Inflammatory macrophage treated with lipopolysaccharide for 1 hour (primary cell): ENCODE measurements around the gene NT5C.
"Not testable (repeated sequence)": the region's sequence is repeated elsewhere in the genome, so short reads cannot be mapped to it uniquely, and the experiment has no call there.

Experiments
- DNase-seq, 2 donors: peaks; one replicate each; pipeline ENCODE4 v3.0.0-alpha.2; 2020 to 2022

NT5C gene

GRCh38 chr17:75131278-75132017, at the start of gene NT5C:
Gene NT5C (minus strand): TSS chr17:75131742. CDS start chr17:75131707, 35 bp downstream.
- peak; percentile 64 for DNase-seq

DNA sequence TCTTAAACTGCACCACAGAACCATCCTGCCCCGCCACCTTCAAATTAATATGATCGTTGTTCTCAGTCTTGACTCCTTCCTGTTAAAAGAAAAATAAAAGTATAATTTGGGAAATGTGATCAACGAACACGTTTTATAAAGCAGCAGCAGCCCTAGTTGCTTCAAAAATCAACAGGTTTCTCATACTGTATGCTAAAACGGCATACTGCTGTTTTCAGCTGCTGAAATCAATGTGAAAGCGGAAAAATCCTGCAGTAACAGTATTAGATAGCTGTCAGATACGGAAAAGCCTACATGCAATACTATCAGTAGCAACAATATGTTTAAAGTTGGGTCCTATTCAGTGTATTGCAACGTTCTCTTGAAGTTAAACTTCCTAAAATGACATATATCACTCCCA, 49.6 kb upstream of the NT5C start:
- no peak for DNase-seq

- no peak for DNase-seq
These were observed 46.9 kb upstream of the NT5C start for GRCh38 chr17:75178453-75178852.

- DNase-seq: no peak
These were observed 45.1 kb upstream of the NT5C start for GRCh38 chr17:75176625-75177024.

DNA sequence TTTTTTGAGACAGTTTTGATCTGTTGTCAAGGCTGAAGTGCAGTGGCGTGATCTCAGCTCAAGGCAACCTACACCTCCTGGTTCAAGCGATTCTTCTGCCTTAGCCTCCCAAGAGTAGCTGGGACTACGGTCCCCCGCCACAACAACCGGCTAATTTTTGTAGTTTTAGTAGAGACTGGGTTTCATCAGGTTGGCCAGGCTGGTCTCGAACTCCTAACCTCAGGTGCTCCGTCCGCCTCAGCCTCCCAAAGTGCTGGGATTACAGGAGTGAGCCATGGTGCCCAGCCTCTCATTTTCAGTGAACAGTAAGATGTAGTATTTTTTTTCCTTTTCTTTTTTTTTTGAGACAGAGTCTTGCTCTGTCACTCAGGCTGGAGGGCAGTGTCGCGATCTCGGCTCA, 43.5 kb upstream of the NT5C start:
- DNase-seq: no peak

- DNase-seq: no peak
These were observed 42.0 kb upstream of the NT5C start for GRCh38 chr17:75173526-75173925.

DNA sequence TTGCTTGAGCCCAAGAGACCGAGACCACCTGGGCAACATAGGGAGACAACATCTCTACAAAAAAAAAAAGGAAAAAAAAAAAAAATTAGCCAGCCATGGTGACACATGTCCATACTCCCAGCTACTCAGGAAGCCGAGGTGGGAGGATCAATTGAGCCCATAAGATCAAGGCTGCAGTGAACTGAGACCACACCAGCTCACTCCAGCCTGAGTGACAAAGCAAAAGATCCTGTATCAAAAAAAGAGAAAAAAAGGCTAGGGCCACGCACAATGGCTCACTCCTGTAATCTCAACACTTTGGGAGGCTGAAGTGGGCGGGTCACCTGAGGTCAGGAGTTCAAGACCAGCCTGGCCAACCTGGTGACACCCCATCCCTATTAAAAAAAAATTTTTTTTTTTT, 37.5 kb upstream of the NT5C start:
- no peak for DNase-seq

DNA sequence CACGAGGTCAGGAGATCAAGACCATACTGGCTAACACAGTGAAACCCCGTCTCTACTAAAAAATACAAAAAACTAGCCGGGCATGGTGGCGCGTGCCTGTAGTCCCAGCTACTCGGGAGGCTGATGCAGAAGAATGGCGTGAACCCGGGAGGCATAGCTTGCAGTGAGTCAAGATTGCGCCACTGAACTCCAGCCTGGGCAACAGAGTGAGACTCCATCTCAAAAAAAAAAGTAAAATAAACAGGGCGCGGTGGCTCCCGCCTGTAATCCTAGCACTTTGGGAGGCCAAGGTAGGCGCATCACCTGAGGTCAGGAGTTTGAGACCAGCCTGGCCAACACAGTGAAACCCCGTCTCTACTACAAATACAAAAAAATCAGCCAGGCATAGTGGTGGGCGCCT, 33.1 kb upstream of the NT5C start:
- not testable (repeated sequence) for DNase-seq

- DNase-seq: no peak
These were observed 31.5 kb upstream of the NT5C start for GRCh38 chr17:75163074-75163473.

DNA sequence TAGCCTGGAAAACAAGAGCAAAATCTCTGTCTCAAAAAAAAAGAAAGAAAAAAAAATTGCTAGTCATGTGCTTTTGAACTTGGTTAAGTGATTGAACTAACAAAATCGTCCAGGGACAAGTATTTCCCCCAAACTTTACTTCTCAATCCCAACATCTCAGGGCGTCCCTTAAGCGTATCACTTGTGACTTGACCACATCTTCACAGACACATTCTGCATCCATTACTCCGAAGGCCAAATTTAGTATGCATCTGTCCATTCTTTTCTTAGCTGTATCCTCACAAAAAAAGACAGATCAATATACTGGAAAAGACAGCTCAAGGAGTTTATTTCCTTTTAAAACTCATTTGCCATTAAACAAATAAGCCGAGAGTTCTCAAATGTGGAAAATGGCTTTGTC, 28.7 kb upstream of the NT5C start:
- DNase-seq: no peak

GRCh38 chr17:75159196-75160031, 27.9 kb upstream of the NT5C start:
- no peak for DNase-seq

GRCh38 chr17:75158480-75158879, 26.9 kb upstream of the NT5C start:
- not testable (repeated sequence) for DNase-seq

- no peak for DNase-seq
These were observed 23.7 kb upstream of the NT5C start for GRCh38 chr17:75155191-75155601.

GRCh38 chr17:75154195-75155106, 22.9 kb upstream of the NT5C start, which contains the start of gene JPT1:
Gene JPT1 (minus strand): TSS chr17:75154512. CDS start chr17:75154397, 115 bp downstream.
- DNase-seq: peak; percentile 99

DNA sequence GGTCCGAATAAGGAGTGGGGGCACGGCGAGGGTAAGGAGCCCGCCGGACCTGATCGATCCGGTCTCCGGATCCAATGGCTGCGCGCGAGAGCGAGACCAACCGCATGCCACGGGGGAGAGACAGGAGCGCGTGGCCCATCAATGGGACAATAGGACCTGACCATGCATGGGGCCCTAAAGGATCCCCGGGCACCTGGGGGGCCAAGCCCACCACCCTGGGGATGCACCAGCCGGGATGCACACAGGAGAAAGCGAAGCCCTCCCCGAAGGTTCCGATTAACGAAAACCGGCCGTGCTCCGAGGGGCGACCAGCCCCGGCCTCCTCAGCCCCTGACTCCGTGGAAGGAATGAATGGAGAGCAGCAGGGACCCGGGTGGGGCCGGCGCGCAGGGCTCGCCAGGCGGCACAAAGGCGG, 22.2 kb upstream of the NT5C start:
- DNase-seq: no peak

GRCh38 chr17:75152922-75153779, 21.6 kb upstream of the NT5C start:
- DNase-seq: peak; percentile 32 to 51

GRCh38 chr17:75152523-75152921, 21.0 kb upstream of the NT5C start:
- DNase-seq: no peak

DNA sequence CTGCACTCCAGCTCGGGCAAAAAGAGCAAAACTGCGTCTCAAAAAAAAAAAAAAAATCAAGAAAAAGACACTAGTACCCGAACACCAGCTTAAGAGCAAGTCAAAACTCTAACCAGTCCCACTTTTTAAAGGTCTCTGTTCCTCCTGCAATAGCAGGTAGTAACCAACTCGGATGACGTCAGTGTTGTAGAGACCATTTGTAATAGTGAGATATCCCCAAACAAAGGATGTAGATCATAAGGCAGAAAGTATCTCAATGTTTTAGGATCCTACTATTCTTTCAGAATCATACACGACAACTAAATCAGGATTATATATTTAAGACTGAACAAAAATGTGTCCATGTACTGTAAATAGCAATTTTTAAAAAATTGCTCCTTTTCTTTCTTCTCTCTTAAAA, 20.4 kb upstream of the NT5C start:
- DNase-seq: no peak

GRCh38 chr17:75147878-75148546, 16.5 kb upstream of the NT5C start:
- DNase-seq: peak; percentile 42 to 50

DNA sequence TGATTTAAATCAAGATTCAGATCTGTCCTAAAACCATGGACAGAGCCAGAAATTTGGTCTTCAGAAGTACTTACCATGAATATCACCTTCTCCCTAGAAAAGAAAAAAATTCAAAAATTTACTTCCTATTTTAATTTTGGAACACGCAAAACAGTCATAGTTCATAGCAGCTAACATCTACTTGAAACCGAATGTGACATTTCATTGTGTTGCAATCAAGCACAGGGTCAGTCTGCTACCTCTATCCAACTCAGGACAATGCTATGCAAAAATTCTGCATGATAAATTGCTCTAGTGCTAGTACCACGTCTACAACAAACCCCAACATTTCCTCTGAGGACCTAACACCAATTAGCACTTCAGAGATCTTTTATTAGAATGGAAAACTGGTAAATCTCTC, 15.1 kb upstream of the NT5C start:
- peak; percentile 33 to 50 for DNase-seq

- no peak for DNase-seq
These were observed 13.4 kb upstream of the NT5C start for GRCh38 chr17:75144816-75145512.
